Psoas muscle (tissue), 8 donors: ENCODE data around the gene TSNAXIP1. TPM values are rescaled to one million over a fixed set of nuclear protein-coding genes. Genes with fewer than 3 reads are reported as not detected.

Experiments
- ATAC-seq, 4 donors: fragments of 200-7000 bp; cut with Tn5 transposase; one replicate each; pipeline ENCODE4 v1.9.1; 2020; ENCODE audit warnings: moderate library complexity in 3 of 4, mild to moderate bottlenecking in 2 of 4
- DNase-seq, 2 donors: peaks; one replicate each; pipeline ENCODE4 v3.0.0-alpha.2; 2020
- H3K27ac ChIP-seq: fragments of 200-600 bp; one replicate; pipeline ENCODE4 v1.8.0; 2022
- H3K27me3 ChIP-seq, 3 donors: fragments of 200-600 bp in 1 of 3; one replicate each; pipeline versions ENCODE4 v1.6.1 to v1.8.0; 2013 to 2022; ENCODE audit warnings: low read length in 2 of 3, mild to moderate bottlenecking in 2 of 3, moderate library complexity in 1 of 3; ENCODE audit not compliant: insufficient read depth in 3 of 3
- H3K36me3 ChIP-seq, 2 donors: fragments of 200-600 bp in 1 of 2; one replicate each; pipeline versions ENCODE4 v1.6.1 to v1.8.0; 2013 to 2022; ENCODE audit warnings: low read depth in 1 of 2, mild to moderate bottlenecking in 1 of 2, moderate library complexity in 1 of 2; ENCODE audit not compliant: insufficient read depth in 1 of 2
- H3K4me1 ChIP-seq: fragments of 200-600 bp; one replicate; pipeline ENCODE4 v1.8.0; 2022
- H3K4me3 ChIP-seq: fragments of 200-600 bp; one replicate; pipeline ENCODE4 v1.8.0; 2022; ENCODE audit warnings: mild to moderate bottlenecking
- H3K9me3 ChIP-seq: fragments of 200-600 bp; one replicate; pipeline ENCODE4 v1.8.0; 2022
- CTCF ChIP-seq: fragments of 200-600 bp; IDR thresholded peaks from one replicate; pipeline ENCODE4 v1.8.0; 2022; ENCODE audit warnings: antibody characterized with exemption
- WGBS, 3 donors: extraction: QIAGEN DNeasy Blood & Tissue Kit; methylation state at CpG; one replicate each; pipeline versions ENCODE4 v1.1.6 to v1.1.7; 2013; 5-methylcytosine and 5-hydroxymethylcytosine counted together
- intact Hi-C, 2 donors: fragments of 100-400 bp; cut with DNase I; formaldehyde crosslinking; loops; one replicate each; pipeline versions ENCODE4 v1.11.0 to v1.14.2; 2022
- polyA plus RNA-seq, 3 donors: library from polyadenylated mRNA; stranded (reverse); fragments of 200-250 nt; gene quantifications; one replicate each; pipeline ENCODE4 v1.2.3, GENCODE V29; 2013
- total RNA-seq, 4 donors: library from RNA; stranded (reverse); fragmentation: NEBNext Ultra II Directional in 2 of 4; extraction: Animal tissue kit (Norgen Biotek cat#: 25700) in 2 of 4; gene quantifications; one replicate each; pipeline versions ENCODE4 v1.2.1 to v1.2.4, GENCODE V29; 2021 to 2023
- donor health status: healthy with polysubstance abuse.
- donor health status: DM: no; HTN: no; CAD: no; lungs with moderate emphysema.
- donor health status: Bipolar disorder and iron deficiency.
- donor health status: healthy.
- donor health status: DM: yes; HTN: yes; CAD: no.
- donor health status: DM: no; HTN: no; CAD: no.
- donor health status: DM: no; HTN: no; CAD: no.
- donor health status: DM: yes; HTN: yes; CAD: no.

The TSNAXIP1 gene
- total and polyA plus RNA-seq, 7 donors, result 0.27 to 1.4 (median 0.65) TPM

- 1 to 2% (median 1%) methylated on average over 45 to 72 of the region's 72 CpGs for WGBS, 3 donors
- Histone ChIP-seq H3K27ac (peak within 1 kb of the TSS; percentile 87), H3K9me3 (no peaks in the 10 kb centered on the region), H3K27me3 (no peaks in the 10 kb centered on the region), H3K36me3 (peaks cover 5 to 65% of the 10 kb centered on the region in 2 donors), H3K4me3 (peak within 1 kb of the TSS; percentile 100), H3K4me1 (peaks cover 30% of the 10 kb centered on the region)
- intact Hi-C loops, result no loop called here
- ATAC-seq, result peak; percentile 90 to 95 (median 94)
- DNase-seq, result peak; percentile 89 to 94
- TF ChIP-seq CTCF, result no peak
Measured at GRCh38 chr16:67872631-67873434, 66.1 kb downstream of the TSNAXIP1 start, which contains the start of gene EDC4. EDC4 (plus strand) TSS chr16:67873052; CDS start chr16:67873262, 210 bp downstream.

- intact Hi-C loops, result no loop called here
- H3K27ac ChIP-seq, result peak overlapping the region; percentile 87
- no peaks in the 10 kb centered on the region for H3K9me3 ChIP-seq
- H3K36me3 ChIP-seq, result peaks cover 2 to 65% of the 10 kb centered on the region in 2 donors
- peak in 3 of 4 donors; percentile 8 to 31 (median 18) for ATAC-seq
- peaks cover 30% of the 10 kb centered on the region for H3K4me1 ChIP-seq
- TF ChIP-seq CTCF, result no peak
- H3K27me3 ChIP-seq, result no peaks in the 10 kb centered on the region
- DNase-seq, result no peak
- H3K4me3 ChIP-seq, result peak overlapping the region; percentile 100
- WGBS, 3 donors, result 11 to 12% (median 11%) methylated on average over 23 of the region's 23 CpGs
Measured at GRCh38 chr16:67873435-67874370, 67.0 kb downstream of the TSNAXIP1 start.

- H3K4me3 ChIP-seq, result peak overlapping the region; percentile 100
- H3K36me3 ChIP-seq, result peaks cover 4 to 65% of the 10 kb centered on the region in 2 donors
- peak overlapping the region; percentile 87 for H3K27ac ChIP-seq
- H3K9me3 ChIP-seq, result no peaks in the 10 kb centered on the region
- H3K27me3 ChIP-seq, result no peaks in the 10 kb centered on the region
- intact Hi-C loops, result no loop called here
- ATAC-seq (no peak), DNase-seq (no peak)
- WGBS, 3 donors, result 36 to 44% (median 39%) methylated on average over 3 of the region's 3 CpGs
- TF ChIP-seq CTCF, result no peak
- H3K4me1 ChIP-seq, result peaks cover 31% of the 10 kb centered on the region
Measured at GRCh38 chr16:67874372-67874771, 67.7 kb downstream of the TSNAXIP1 start.

GRCh38 chr16:67877064-67877463, 70.4 kb downstream of the TSNAXIP1 start:
- ATAC-seq (no peak), DNase-seq (no peak)

More at GRCh38 chr16:67877064-67877463, 70.4 kb downstream of the TSNAXIP1 start:
- intact Hi-C loops, result no loop called here
- Histone ChIP-seq H3K4me3 (no peak overlapping the region), H3K27me3 (no peaks in the 10 kb centered on the region), H3K36me3 (peaks cover 6 to 64% of the 10 kb centered on the region in 2 donors), H3K27ac (no peak overlapping the region), H3K9me3 (no peaks in the 10 kb centered on the region), H3K4me1 (peaks cover 58% of the 10 kb centered on the region)
- WGBS, 3 donors, result 93 to 96% (median 95%) methylated on average over 11 of the region's 11 CpGs
- no peak for TF ChIP-seq CTCF

Other genes with a start within 250 kb of the TSNAXIP1 start
- 10 to 100 TPM; 22.1 to 26.5 (median 26.0) TPM for gene CTCF, start 244.4 kb upstream of the TSNAXIP1 start, total RNA-seq
- gene CTCF, start 244.4 kb upstream of the TSNAXIP1 start, polyA plus RNA-seq, result 10 to 100 TPM; 17.7 to 44.7 (median 18.9) TPM
- 1 to 10 TPM in 1 of 4 donors, under 1 TPM in 2, not detected in 1; 0.59 to 1.1 (median 0.63) TPM for gene CARMIL2, start 161.7 kb upstream of the TSNAXIP1 start, total RNA-seq
- gene CARMIL2, start 161.7 kb upstream of the TSNAXIP1 start, polyA plus RNA-seq, result under 1 TPM; 0.17 to 0.46 (median 0.30) TPM
- 10 to 100 TPM in 1 of 4 donors, 1 to 10 TPM in 3; 4.9 to 10.2 (median 7.4) TPM for gene ACD, start 146.6 kb upstream of the TSNAXIP1 start, total RNA-seq
- 10 to 100 TPM in 2 of 3 donors, 1 to 10 TPM in 1; 8.9 to 16.7 (median 12.6) TPM for gene ACD, start 146.6 kb upstream of the TSNAXIP1 start, polyA plus RNA-seq
- gene PARD6A, start 145.9 kb upstream of the TSNAXIP1 start, total RNA-seq, result 1 to 10 TPM; 4.9 to 6.8 (median 5.9) TPM
- gene PARD6A, start 145.9 kb upstream of the TSNAXIP1 start, polyA plus RNA-seq, result 10 to 100 TPM in 1 of 3 donors, 1 to 10 TPM in 2; 8.0 to 11.0 (median 9.9) TPM
- gene ENKD1, start 140.1 kb upstream of the TSNAXIP1 start, total RNA-seq, result 1 to 10 TPM; 6.5 to 7.6 (median 7.1) TPM
- gene ENKD1, start 140.1 kb upstream of the TSNAXIP1 start, polyA plus RNA-seq, result 10 to 100 TPM; 17.5 to 20.7 (median 19.2) TPM
- 1 to 10 TPM; 5.1 to 7.3 (median 5.9) TPM for gene C16orf86, start 140.1 kb upstream of the TSNAXIP1 start, total RNA-seq
- gene C16orf86, start 140.1 kb upstream of the TSNAXIP1 start, polyA plus RNA-seq, result 1 to 10 TPM; 2.6 to 6.5 (median 4.5) TPM
- gene GFOD2, start 87.6 kb upstream of the TSNAXIP1 start, total RNA-seq, result 10 to 100 TPM in 1 of 4 donors, 1 to 10 TPM in 3; 8.0 to 11.3 (median 9.0) TPM
- 10 to 100 TPM; 12.2 to 17.3 (median 17.0) TPM for gene GFOD2, start 87.6 kb upstream of the TSNAXIP1 start, polyA plus RNA-seq
- 10 to 100 TPM; 17.6 to 27.9 (median 25.2) TPM for gene RANBP10, start 329 bp upstream of the TSNAXIP1 start, total RNA-seq
- gene RANBP10, start 329 bp upstream of the TSNAXIP1 start, polyA plus RNA-seq, result 10 to 100 TPM in 2 of 3 donors, 1 to 10 TPM in 1; 9.1 to 16.3 (median 11.1) TPM
- 10 to 100 TPM; 30.2 to 37.8 (median 35.0) TPM for gene THAP11, start 35.4 kb downstream of the TSNAXIP1 start, total RNA-seq
- gene THAP11, start 35.4 kb downstream of the TSNAXIP1 start, polyA plus RNA-seq, result 10 to 100 TPM; 31.9 to 78.6 (median 35.0) TPM
- gene NUTF2, start 40.0 kb downstream of the TSNAXIP1 start, total RNA-seq, result 100 to 1,000 TPM in 2 of 4 donors, 10 to 100 TPM in 2; 77.4 to 104 (median 96.8) TPM
- 100 to 1,000 TPM; 129 to 170 (median 134) TPM for gene NUTF2, start 40.0 kb downstream of the TSNAXIP1 start, polyA plus RNA-seq
- 10 to 100 TPM; 17.2 to 26.4 (median 19.2) TPM for gene CENPT, start 40.8 kb downstream of the TSNAXIP1 start, total RNA-seq
- gene CENPT, start 40.8 kb downstream of the TSNAXIP1 start, polyA plus RNA-seq, result 10 to 100 TPM; 13.8 to 19.9 (median 19.9) TPM
- 10 to 100 TPM; 33.8 to 52.1 (median 42.1) TPM for gene EDC4, start 66.2 kb downstream of the TSNAXIP1 start, total RNA-seq
- gene EDC4, start 66.2 kb downstream of the TSNAXIP1 start, polyA plus RNA-seq, result 10 to 100 TPM; 21.1 to 32.2 (median 23.8) TPM
- gene NRN1L, start 78.0 kb downstream of the TSNAXIP1 start, total RNA-seq, result 1 to 10 TPM in 1 of 4 donors, under 1 TPM in 1, not detected in 2; 0.77 to 1.1 TPM
- gene NRN1L, start 78.0 kb downstream of the TSNAXIP1 start, polyA plus RNA-seq, result under 1 TPM; 0.23 to 0.38 (median 0.37) TPM
- gene PSKH1, start 86.4 kb downstream of the TSNAXIP1 start, total RNA-seq, result 10 to 100 TPM; 11.3 to 18.8 (median 16.4) TPM
- 10 to 100 TPM in 2 of 3 donors, 1 to 10 TPM in 1; 9.6 to 16.9 (median 11.0) TPM for gene PSKH1, start 86.4 kb downstream of the TSNAXIP1 start, polyA plus RNA-seq
- gene CTRL, start 125.0 kb downstream of the TSNAXIP1 start, total RNA-seq, result 1 to 10 TPM in 1 of 4 donors, under 1 TPM in 3; 0.27 to 1.1 (median 0.79) TPM
- gene CTRL, start 125.0 kb downstream of the TSNAXIP1 start, polyA plus RNA-seq, result 1 to 10 TPM; 1.1 TPM
- gene PSMB10, start 130.0 kb downstream of the TSNAXIP1 start, total RNA-seq, result 10 to 100 TPM; 27.6 to 34.7 (median 31.6) TPM
- 10 to 100 TPM; 55.0 to 98.6 (median 67.3) TPM for gene PSMB10, start 130.0 kb downstream of the TSNAXIP1 start, polyA plus RNA-seq
- 10 to 100 TPM in 2 of 4 donors, 1 to 10 TPM in 2; 5.9 to 15.1 (median 10.2) TPM for gene LCAT, start 137.2 kb downstream of the TSNAXIP1 start, total RNA-seq
- gene LCAT, start 137.2 kb downstream of the TSNAXIP1 start, polyA plus RNA-seq, result 1 to 10 TPM; 4.1 to 8.6 (median 4.7) TPM
- 10 to 100 TPM; 24.1 to 89.5 (median 34.9) TPM for gene SLC12A4, start 161.7 kb downstream of the TSNAXIP1 start, total RNA-seq
- 10 to 100 TPM; 18.3 to 34.8 (median 26.0) TPM for gene SLC12A4, start 161.7 kb downstream of the TSNAXIP1 start, polyA plus RNA-seq
- gene DPEP3, start 173.6 kb downstream of the TSNAXIP1 start, total RNA-seq, result under 1 TPM in 3 of 4 donors, not detected in 1; 0.10 to 0.22 (median 0.17) TPM
- under 1 TPM in 2 of 3 donors, not detected in 1; 0.12 to 0.45 TPM for gene DPEP3, start 173.6 kb downstream of the TSNAXIP1 start, polyA plus RNA-seq
- 1 to 10 TPM in 1 of 4 donors, under 1 TPM in 2, not detected in 1; 0.25 to 1.1 (median 0.82) TPM for gene DPEP2, start 192.6 kb downstream of the TSNAXIP1 start, total RNA-seq
- gene DPEP2, start 192.6 kb downstream of the TSNAXIP1 start, polyA plus RNA-seq, result under 1 TPM; 0.23 to 0.29 (median 0.27) TPM
- gene DPEP2NB, start 209.0 kb downstream of the TSNAXIP1 start, total RNA-seq, result not detected
- gene DPEP2NB, start 209.0 kb downstream of the TSNAXIP1 start, polyA plus RNA-seq, result under 1 TPM in 1 of 3 donors, not detected in 2; 0.05 TPM
- 10 to 100 TPM; 10.0 to 19.3 (median 14.4) TPM for gene DDX28, start 216.3 kb downstream of the TSNAXIP1 start, total RNA-seq
- 10 to 100 TPM; 11.9 to 20.2 (median 12.6) TPM for gene DDX28, start 216.3 kb downstream of the TSNAXIP1 start, polyA plus RNA-seq
- gene DUS2, start 216.4 kb downstream of the TSNAXIP1 start, total RNA-seq, result 10 to 100 TPM in 2 of 4 donors, 1 to 10 TPM in 2; 7.0 to 10.5 (median 9.8) TPM
- gene DUS2, start 216.4 kb downstream of the TSNAXIP1 start, polyA plus RNA-seq, result 10 to 100 TPM in 1 of 3 donors, 1 to 10 TPM in 2; 3.4 to 15.1 (median 9.5) TPM